ENCODE results near the gene AQP12A. TPM values are rescaled to one million over a fixed set of nuclear protein-coding genes. Genes with fewer than 3 reads are reported as not detected.
"Not testable (repeated sequence)": the region's sequence is repeated elsewhere in the genome, so short reads cannot be mapped to it uniquely, and the experiment has no call there.

The AQP12A gene
- polyA plus RNA-seq, 1 donor (not counting 4 experiments of a cell fraction or from before 2014, with no cell fraction given), result not detected

- H3K9me1 ChIP-seq (ENCODE audit: control insufficient read depth, extremely low read depth, insufficient read depth, low read length), result no peaks in the 10 kb centered on the region
- H3K36me3 ChIP-seq (ENCODE audit: control insufficient read depth in 2 of 2, extremely low read depth in 1 of 2, insufficient read depth in 2 of 2, low read length in 2 of 2), result no peaks in the 10 kb centered on the region
- FAIRE-seq (no peak), DNase-seq (ENCODE audit: low read depth, low spot score) (no peak)
- H3K4me2 ChIP-seq (ENCODE audit: control insufficient read depth, extremely low read depth, insufficient read depth, low read depth, low read length), result no peak overlapping the region
- H3K27ac ChIP-seq (ENCODE audit: control insufficient read depth, insufficient read depth, low read length), result no peak overlapping the region
- H3K4me1 ChIP-seq (ENCODE audit: control insufficient read depth, extremely low read depth, insufficient read depth, low read length), result no peaks in the 10 kb centered on the region
- no peak overlapping the region for H2AFZ ChIP-seq (ENCODE audit: control insufficient read depth, low read length)
- H3K27me3 ChIP-seq (ENCODE audit: control insufficient read depth, extremely low read depth, insufficient read depth, low read length), result peaks cover 16% of the 10 kb centered on the region
- no peaks in the 10 kb centered on the region for H3K9me3 ChIP-seq (ENCODE audit: control insufficient read depth, low read depth, low read length)
- no peak for TF ChIP-seq EZH2 (IDR thresholded peaks at IDR 0.05; ENCODE audit: low read length)
- TF ChIP-seq CTCF (optimal IDR thresholded peaks at IDR 0.05 in 1 of 3, IDR thresholded peaks at IDR 0.05 in 1 of 3, conservative IDR thresholded peaks at IDR 0.05 in 1 of 3; ENCODE audit: extremely low read depth in 1 of 3, insufficient read depth in 2 of 3, low read length in 3 of 3), result no peak
- H3K79me2 ChIP-seq (ENCODE audit: control insufficient read depth, insufficient read depth, low read length), result no peaks in the 10 kb centered on the region
- no peak overlapping the region for H3K9ac ChIP-seq (ENCODE audit: control insufficient read depth, extremely low read depth, insufficient read depth, low read length)
- dilution Hi-C loops (cut with MboI; ENCODE audit: extremely low pct_ligation_motif_present, low sequenced_read_pairs), result no loop called here
- H3K4me3 ChIP-seq (ENCODE audit: control insufficient read depth in 2 of 3, extremely low read depth in 1 of 3, insufficient read depth in 2 of 3, low read depth in 1 of 3, low read length in 3 of 3), result no peak overlapping the region
- H4K20me1 ChIP-seq (ENCODE audit: control insufficient read depth, extremely low read depth, insufficient read depth, low read length), result no peaks in the 10 kb centered on the region
Observed at GRCh38 chr2:240689975-240690374, 1.7 kb upstream of the AQP12A start.

DNA sequence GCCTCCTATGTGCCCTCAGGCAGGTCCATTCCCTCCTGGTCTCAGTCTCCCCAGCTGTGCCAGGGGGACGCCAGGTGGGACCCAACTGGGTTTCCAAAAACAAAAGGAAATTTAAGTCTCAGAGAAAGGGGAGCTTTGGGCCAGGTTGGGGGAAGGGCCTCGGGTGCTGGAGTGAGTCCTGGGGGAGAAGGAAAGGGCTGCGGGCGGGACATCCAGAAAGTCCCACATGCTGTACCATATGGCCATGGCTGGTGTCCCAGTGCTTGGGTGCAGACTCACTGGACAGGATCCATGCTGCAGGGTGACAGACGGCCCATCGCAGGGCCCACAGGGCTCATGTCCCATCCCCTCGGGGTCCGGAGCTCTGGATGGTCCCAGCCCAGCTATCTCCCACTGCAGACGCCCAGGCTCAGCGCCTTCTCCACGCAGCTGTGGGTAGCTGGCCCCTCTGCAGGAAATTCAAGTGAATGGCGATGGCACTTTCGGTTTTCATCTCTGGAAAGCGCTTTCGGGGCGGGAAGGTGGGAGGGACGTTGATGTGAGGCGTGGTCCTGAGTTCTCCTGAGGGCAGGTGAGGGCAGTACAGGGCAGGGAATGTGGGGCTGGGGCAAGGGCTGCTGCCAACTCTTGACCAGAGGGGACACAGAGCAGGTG, 1.1 kb upstream of the AQP12A start:
- H3K4me1 ChIP-seq (ENCODE audit: control insufficient read depth, extremely low read depth, insufficient read depth, low read length); H3K4me3 ChIP-seq (ENCODE audit: control insufficient read depth in 2 of 3, extremely low read depth in 1 of 3, insufficient read depth in 2 of 3, low read depth in 1 of 3, low read length in 3 of 3); H3K9me3 ChIP-seq (ENCODE audit: control insufficient read depth, low read depth, low read length); DNase-seq (ENCODE audit: low read depth, low spot score); H2AFZ ChIP-seq (ENCODE audit: control insufficient read depth, low read length); H3K27ac ChIP-seq (ENCODE audit: control insufficient read depth, insufficient read depth, low read length); H3K36me3 ChIP-seq (ENCODE audit: control insufficient read depth in 2 of 2, extremely low read depth in 1 of 2, insufficient read depth in 2 of 2, low read length in 2 of 2); H3K4me2 ChIP-seq (ENCODE audit: control insufficient read depth, extremely low read depth, insufficient read depth, low read depth, low read length); H4K20me1 ChIP-seq (ENCODE audit: control insufficient read depth, extremely low read depth, insufficient read depth, low read length); H3K9ac ChIP-seq (ENCODE audit: control insufficient read depth, extremely low read depth, insufficient read depth, low read length); FAIRE-seq; H3K9me1 ChIP-seq (ENCODE audit: control insufficient read depth, extremely low read depth, insufficient read depth, low read length); dilution Hi-C loops (cut with MboI; ENCODE audit: extremely low pct_ligation_motif_present, low sequenced_read_pairs); H3K79me2 ChIP-seq (ENCODE audit: control insufficient read depth, insufficient read depth, low read length): not testable (repeated sequence)
- H3K27me3 ChIP-seq (ENCODE audit: control insufficient read depth, extremely low read depth, insufficient read depth, low read length), result peaks cover 15% of the 10 kb centered on the region

- DNase-seq (ENCODE audit: low read depth, low spot score); H3K9ac ChIP-seq (ENCODE audit: control insufficient read depth, extremely low read depth, insufficient read depth, low read length); H3K4me1 ChIP-seq (ENCODE audit: control insufficient read depth, extremely low read depth, insufficient read depth, low read length); H3K4me3 ChIP-seq (ENCODE audit: control insufficient read depth in 2 of 3, extremely low read depth in 1 of 3, insufficient read depth in 2 of 3, low read depth in 1 of 3, low read length in 3 of 3); H2AFZ ChIP-seq (ENCODE audit: control insufficient read depth, low read length); H3K9me1 ChIP-seq (ENCODE audit: control insufficient read depth, extremely low read depth, insufficient read depth, low read length); H3K27ac ChIP-seq (ENCODE audit: control insufficient read depth, insufficient read depth, low read length); dilution Hi-C loops (cut with MboI; ENCODE audit: extremely low pct_ligation_motif_present, low sequenced_read_pairs); H3K79me2 ChIP-seq (ENCODE audit: control insufficient read depth, insufficient read depth, low read length); FAIRE-seq; H3K9me3 ChIP-seq (ENCODE audit: control insufficient read depth, low read depth, low read length); H3K36me3 ChIP-seq (ENCODE audit: control insufficient read depth in 2 of 2, extremely low read depth in 1 of 2, insufficient read depth in 2 of 2, low read length in 2 of 2); H4K20me1 ChIP-seq (ENCODE audit: control insufficient read depth, extremely low read depth, insufficient read depth, low read length); H3K4me2 ChIP-seq (ENCODE audit: control insufficient read depth, extremely low read depth, insufficient read depth, low read depth, low read length): not testable (repeated sequence)
- H3K27me3 ChIP-seq (ENCODE audit: control insufficient read depth, extremely low read depth, insufficient read depth, low read length), result peaks cover 10% of the 10 kb centered on the region
Observed at GRCh38 chr2:240691075-240691427, 615 bp upstream of the AQP12A start.

DNA sequence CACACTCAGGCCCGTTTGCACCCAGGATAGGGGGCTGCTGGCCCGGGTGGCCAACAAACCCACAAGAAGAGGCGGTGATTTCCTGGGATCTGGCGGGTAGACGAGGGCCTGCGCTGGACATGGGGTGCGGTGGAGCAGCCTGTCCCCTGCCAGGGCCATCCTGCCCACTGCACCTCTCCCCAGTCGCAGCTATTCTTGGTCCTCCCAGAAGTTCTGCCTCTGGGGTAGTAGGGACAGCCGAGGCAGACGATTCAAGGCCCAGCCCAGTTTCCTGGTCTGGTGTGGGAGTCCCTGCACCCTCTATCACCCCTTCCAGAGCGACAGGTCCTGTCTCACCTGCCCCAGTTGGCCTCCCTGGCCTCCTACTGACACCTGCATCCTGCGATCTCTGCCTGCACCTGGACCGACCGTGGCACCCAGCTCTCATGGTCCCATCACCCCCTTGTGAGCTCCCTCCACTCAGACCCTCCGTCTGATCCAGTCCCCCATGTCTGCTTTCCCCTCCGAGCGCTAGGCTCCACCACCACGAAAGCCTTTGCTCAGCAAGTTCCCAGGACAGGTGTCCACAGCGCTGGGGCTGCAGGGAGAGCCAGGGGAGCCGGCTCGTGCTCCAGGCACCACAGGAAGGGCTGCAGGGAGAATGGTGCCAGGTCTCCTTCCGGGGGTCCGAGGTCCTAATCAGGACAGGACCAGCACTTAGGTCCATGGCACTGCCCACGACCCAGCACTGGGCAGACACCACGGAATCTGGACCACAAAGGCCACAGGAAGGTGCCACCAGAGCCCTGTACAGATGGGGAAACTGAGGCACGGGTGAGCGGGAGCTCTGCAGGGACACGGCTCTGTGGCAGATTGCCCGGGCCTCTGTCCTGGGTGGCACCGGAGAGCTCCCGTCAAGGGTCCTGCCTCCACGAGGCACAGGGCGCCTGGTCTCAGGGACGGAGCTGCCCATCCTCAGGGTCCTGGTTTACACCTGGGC, 1.2 kb downstream of the AQP12A start:
- DNase-seq (ENCODE audit: low read depth, low spot score); H3K4me2 ChIP-seq (ENCODE audit: control insufficient read depth, extremely low read depth, insufficient read depth, low read depth, low read length); dilution Hi-C loops (cut with MboI; ENCODE audit: extremely low pct_ligation_motif_present, low sequenced_read_pairs): not testable (repeated sequence)

More for the DNA sequence above, 1.2 kb downstream of the AQP12A start:
- H3K4me3 ChIP-seq (ENCODE audit: control insufficient read depth in 2 of 3, extremely low read depth in 1 of 3, insufficient read depth in 2 of 3, low read depth in 1 of 3, low read length in 3 of 3); H3K27ac ChIP-seq (ENCODE audit: control insufficient read depth, insufficient read depth, low read length); H3K27me3 ChIP-seq (ENCODE audit: control insufficient read depth, extremely low read depth, insufficient read depth, low read length); H3K36me3 ChIP-seq (ENCODE audit: control insufficient read depth in 2 of 2, extremely low read depth in 1 of 2, insufficient read depth in 2 of 2, low read length in 2 of 2); H3K79me2 ChIP-seq (ENCODE audit: control insufficient read depth, insufficient read depth, low read length); FAIRE-seq; H2AFZ ChIP-seq (ENCODE audit: control insufficient read depth, low read length); H3K9me1 ChIP-seq (ENCODE audit: control insufficient read depth, extremely low read depth, insufficient read depth, low read length); H3K4me1 ChIP-seq (ENCODE audit: control insufficient read depth, extremely low read depth, insufficient read depth, low read length); H3K9ac ChIP-seq (ENCODE audit: control insufficient read depth, extremely low read depth, insufficient read depth, low read length); H4K20me1 ChIP-seq (ENCODE audit: control insufficient read depth, extremely low read depth, insufficient read depth, low read length); H3K9me3 ChIP-seq (ENCODE audit: control insufficient read depth, low read depth, low read length): not testable (repeated sequence)
